Stimulated activated CD8-positive, alpha-beta memory T cell treated with anti-CD3 and anti-CD28 coated beads, Interleukin-2, amount 100 ng/mL, for 1 hour (primary cell): ENCODE results near the gene TGFBI.

Experiments
- DNase-seq, 2 donors: peaks; one replicate each; pipeline ENCODE4 v3.0.0-alpha.2; 2020; ENCODE audit warnings: low read depth in 2 of 2

TGFBI gene

DNA sequence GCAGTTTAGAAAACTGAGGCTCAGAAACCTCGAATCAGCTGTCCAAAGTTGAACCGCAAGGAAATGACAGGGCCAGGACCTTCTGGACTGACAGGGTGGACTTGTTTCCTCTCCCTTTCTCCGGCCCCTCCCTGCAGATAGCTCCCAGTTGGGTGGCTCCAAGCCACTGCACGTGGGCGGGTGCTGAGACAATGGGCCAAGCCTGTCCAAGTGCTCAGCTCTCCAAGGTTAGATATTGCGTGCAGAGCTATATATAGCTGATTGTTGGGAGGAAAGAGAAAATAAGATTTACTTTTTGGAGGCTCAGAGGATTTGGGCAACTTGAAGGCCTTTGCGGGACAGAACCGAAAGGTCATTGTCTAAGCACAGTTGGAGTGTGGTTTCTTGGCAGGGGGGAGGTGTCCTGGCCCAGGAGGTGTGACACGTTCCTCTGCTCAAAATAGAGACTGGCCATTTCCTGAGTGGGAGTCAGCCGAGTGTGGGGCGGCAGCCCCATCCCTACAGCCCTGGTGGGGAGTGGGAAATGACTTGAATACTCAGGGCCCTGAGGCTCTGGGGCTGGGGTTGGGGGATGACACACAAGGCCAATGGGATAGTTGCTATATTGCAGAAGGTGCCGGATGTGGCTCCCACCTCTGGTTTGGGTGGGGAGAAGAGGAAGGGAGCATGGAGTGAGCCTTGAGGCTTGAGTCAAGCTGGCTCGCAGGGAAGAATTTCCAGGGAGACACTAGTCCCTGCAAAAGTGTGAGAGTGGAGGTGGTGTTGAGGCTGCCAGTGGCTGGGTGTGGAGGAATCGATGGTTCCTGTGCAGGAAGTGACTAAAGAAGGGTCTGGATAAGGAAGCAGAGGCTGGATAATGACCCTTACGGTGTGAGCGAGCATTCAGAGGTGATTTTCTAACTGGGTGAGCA, 59.4 kb downstream of the TGFBI start:
- no peak for DNase-seq

DNA sequence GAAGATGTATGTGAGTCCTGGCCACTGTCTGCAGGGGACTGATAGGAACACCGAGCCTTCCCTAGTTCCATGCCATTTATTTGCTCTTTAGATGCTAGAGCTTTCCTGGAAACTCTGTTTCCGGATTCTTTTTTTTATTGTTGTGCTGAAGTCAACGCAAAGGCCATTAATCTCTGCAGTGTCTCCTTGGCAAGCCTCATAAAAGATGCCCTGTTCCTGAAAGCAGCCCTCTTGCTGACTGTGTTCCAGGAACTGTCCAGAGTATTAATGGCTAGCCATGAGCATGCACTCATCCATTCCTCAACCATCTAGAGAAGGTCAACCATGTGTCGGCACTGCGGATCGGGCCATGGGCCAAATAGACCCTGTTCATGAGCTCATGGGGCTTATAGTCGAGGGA, 61.0 kb downstream of the TGFBI start:
- DNase-seq = no peak

DNA sequence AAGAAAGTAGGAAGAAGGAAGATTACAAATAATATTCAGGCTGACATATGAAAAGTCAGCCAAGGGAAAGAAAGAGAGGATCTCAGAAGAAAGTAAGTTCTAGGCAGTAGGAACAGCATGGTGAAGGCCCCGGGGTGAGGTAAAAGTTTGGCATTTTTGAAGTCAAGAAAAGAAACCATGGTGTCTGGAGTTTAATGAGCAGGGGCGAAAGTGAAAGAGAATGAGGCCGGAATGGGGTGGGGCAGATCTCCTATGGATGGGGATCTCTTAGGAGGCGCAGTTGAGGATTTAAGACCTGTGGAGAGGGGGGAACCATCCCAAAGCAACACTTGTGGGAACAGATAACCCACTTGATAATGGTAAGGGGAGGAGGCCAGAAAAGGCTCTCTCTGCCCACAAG, 61.5 kb downstream of the TGFBI start:
- no peak for DNase-seq

DNA sequence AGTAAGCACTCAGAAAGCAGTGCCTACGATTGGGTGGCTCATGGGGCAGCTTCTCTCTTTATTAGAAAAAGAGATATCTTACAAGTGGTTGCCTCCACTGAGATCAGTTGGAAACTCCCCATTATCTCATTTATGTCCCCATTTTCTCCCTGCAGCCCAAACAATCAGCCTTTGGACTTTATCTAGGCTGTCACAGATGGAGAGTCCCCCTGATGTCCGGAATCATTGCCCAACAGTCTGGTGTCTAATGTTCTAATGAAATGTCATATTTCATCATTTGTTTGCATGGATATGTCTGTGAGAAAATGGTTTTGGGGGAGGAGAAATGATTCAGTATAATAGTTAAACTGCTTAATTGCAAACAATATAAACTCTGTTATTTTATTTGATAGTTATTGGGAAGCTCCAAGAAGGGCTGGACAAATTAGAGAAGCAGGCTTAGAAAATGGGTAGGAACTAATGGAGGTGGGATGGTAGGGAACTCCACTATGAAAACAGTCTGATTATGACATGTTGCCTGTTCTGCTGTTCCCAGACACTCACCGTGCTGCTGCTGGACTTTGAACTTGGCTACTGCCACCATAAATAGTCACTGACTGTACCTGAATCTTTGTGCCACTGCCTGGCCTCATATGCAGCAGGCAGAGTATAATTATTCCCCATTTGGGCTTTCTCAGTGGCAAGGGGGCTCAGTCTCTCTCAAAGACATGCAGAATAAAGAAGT, 65.6 kb downstream of the TGFBI start:
- no peak for DNase-seq

DNA sequence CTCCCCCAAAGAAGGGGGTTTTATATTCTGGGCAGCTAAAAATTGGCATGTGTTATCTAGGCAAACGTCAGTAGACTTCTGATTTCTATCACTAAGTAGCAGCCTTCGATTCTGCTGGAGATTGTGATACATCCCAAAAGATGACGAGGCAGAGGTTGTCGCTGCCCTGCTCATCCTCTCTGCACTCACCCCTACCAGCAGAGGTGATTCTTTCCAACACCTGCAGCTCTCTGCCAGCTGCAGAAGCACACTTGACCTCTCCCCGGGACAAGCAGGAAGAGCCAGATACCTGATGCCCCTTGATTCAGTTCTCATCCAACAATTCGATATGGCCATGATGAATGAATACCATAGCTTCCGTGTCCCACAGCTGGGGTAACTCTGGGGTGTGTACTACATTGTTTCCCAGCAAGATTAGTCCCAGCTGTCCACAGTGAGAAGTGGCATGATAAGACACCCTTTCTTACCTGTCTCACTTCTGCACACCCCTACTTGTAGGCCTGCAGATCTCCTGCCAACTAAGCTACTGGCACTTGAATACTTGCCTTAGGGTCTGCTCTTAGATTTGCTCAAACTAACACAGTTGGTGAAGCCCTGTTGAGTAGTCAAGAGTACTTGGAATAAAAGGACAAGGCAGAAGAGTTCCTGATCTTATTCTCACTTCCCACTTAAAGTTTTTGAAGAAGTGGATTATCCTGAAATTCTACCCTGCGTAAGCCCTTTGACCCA, 66.3 kb downstream of the TGFBI start:
- DNase-seq = no peak

DNA sequence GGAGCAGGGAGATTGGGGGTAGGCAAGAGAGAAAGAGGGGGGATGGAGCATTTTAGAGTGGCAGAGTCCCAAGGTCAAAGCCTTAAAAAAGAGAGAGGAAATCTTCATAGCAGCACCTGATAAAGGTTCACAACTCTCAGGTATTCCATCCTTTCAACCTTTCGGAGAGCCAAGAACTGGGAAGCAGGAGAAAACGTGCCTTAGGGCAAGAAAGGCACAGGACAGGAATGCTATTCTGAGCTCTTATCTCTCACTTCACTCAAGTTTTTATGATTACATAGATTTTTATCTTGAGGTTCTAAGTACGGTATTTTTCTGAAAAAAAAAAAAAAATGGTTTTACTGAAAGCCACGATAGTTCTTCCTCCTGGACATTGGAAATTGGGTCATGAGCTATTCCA, 69.4 kb downstream of the TGFBI start:
- DNase-seq = no peak

- DNase-seq = no peak
Observed at GRCh38 chr5:136099870-136100269, 71.1 kb downstream of the TGFBI start.

- no peak for DNase-seq
Observed at GRCh38 chr5:136101884-136102283, 73.1 kb downstream of the TGFBI start.

DNA sequence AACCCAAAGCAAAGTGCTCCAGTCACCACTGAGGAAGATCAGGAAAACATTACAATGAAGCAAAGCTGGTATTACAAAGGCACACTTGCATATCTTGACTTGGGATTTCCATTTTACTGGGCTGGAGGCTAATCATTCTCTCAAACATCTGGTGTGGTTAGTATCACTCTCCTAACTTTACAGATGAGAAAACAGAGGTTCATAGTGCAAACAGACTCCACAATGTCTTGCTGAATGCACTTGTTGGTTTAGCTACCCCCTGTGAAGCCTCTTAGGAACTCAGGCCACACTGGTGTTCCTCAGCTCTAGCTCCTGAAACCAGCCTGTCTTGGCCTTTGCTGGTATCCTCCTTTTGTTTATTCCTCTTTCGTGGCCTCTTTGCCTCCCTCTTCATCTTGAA, 74.3 kb downstream of the TGFBI start:
- DNase-seq = no peak

GRCh38 chr5:136104306-136104965, 75.6 kb downstream of the TGFBI start:
- DNase-seq = no peak

DNA sequence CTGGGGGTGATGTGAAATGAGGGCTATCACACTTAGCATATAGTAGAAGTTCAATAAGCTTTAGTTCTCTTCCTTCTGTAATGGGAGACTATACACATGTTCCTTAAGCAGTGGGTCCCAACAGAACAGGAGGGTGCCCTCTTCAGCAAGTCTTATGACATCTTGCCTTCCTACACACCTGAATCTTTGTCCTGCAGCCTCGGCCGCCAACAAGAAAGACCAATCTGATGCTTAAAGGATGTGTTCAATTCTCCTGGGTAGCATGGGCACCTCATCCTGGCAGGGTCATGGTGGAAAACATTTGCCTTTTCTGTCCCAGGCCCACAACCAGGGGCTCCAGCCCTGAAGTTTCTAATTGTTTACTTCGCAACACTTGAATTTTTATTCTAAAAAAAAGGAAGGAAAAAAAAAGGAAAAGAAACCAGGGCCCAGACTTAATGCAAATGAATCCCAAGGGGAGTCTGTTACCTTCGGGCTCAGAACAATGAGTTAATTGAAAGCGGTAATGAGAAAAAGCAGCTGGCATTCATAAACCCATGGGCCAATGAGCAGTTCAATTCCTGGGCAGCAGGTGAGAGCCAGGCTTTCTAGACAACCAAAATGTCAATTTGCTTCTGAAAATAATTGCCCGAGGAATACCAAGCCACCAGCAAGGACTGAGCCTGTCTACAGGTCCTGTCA, 77.7 kb downstream of the TGFBI start:
- DNase-seq = no peak

DNA sequence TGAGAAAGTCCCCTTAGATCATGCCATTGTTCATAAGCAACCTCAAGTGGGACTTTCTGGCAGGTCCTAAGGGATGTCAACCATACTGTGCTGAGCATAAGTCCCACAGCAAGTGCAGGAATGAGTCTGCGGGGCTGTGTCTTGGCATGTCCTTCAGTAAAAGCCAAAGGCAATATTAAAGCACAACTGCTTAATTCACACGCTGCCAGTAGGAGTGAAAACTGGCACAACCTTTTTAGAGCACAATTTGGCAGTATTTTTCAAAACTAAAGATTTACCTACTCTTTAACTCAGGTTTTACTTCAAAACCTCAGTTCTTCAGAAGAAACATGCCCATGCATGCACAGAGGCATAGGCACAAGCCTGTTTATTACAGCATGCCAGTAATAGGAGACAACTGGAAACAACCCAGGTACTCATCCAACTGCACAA, 79.4 kb downstream of the TGFBI start:
- DNase-seq = no peak

DNA sequence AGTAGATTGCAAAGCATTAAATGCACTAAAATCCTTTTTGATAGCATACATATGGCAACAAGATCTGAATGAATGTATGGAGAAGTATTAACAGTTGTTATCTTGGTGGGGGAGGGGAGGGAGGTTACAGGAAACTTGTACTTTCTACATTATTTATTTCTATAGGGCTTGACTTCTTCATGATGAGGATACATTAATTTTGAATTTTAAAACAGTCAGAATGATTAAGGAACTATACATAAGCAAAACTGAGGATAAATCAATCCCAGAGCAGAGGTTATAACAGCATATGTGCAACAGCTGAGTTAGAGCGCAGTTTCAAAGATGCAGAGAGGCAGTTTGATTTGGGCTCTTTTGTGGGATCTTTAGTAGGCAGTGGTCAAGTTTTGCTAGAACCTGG, 80.0 kb downstream of the TGFBI start:
- DNase-seq = no peak

GRCh38 chr5:136109453-136110135, 80.8 kb downstream of the TGFBI start:
- no peak for DNase-seq
